Breast epithelium (tissue), 4 donors: Measurements from ENCODE around the gene COL26A1. TPM values are rescaled to one million over a fixed set of nuclear protein-coding genes. Genes with fewer than 3 reads are reported as not detected.

Experiments
- DNase-seq, 2 donors: peaks; one replicate each; pipeline ENCODE4 v3.0.0-alpha.2; 2019; ENCODE audit warnings: low spot score in 2 of 2
- H3K27ac ChIP-seq, 2 donors: fragments of 200-600 bp; sonication (generic) in 1 of 2; one replicate each; pipeline ENCODE4 v1.5.1; 2016 to 2019; ENCODE audit warnings: mild to moderate bottlenecking in 1 of 2
- H3K27me3 ChIP-seq, 2 donors: fragments of 200-600 bp; sonication (generic) in 1 of 2; one replicate each; pipeline versions ENCODE4 v1.5.1 to v1.6.0; 2017 to 2019; ENCODE audit warnings: control low read depth in 1 of 2, mild to moderate bottlenecking in 1 of 2
- H3K36me3 ChIP-seq: fragments of 200-600 bp; one replicate; pipeline ENCODE4 v1.5.1; 2019
- H3K4me1 ChIP-seq, 2 donors: fragments of 200-600 bp; sonication (generic); one replicate each; pipeline ENCODE4 v1.5.1; 2016 to 2019; ENCODE audit warnings: control low read depth in 1 of 2
- H3K4me3 ChIP-seq, 3 donors: fragments of 200-600 bp; sonication (generic); 1 replicate in 2 of 3; 2 replicates in 1 of 3; pipeline ENCODE4 v1.5.1; 2016 to 2019; ENCODE audit warnings: mild to moderate bottlenecking in 3 of 3, moderate library complexity in 2 of 3
- H3K9me3 ChIP-seq, 2 donors: fragments of 200-600 bp; sonication (generic) in 1 of 2; one replicate each; pipeline ENCODE4 v1.5.1; 2016 to 2019; ENCODE audit warnings: control low read depth in 1 of 2
- CTCF ChIP-seq, 3 donors: fragments of 450-650 bp; IDR thresholded peaks; one replicate each; pipeline ENCODE4 v1.5.1; 2016 to 2017; ENCODE audit warnings: antibody characterized with exemption in 3 of 3, mild to moderate bottlenecking in 3 of 3, moderate library complexity in 3 of 3
- POLR2A ChIP-seq: fragments of 450-650 bp; IDR thresholded peaks from one replicate; pipeline ENCODE4 v1.6.1; 2016; ENCODE audit warnings: antibody characterized with exemption, mild to moderate bottlenecking, moderate library complexity
- POLR2AphosphoS5 ChIP-seq, 3 donors: sonication (generic); formaldehyde crosslinking; IDR thresholded peaks; one replicate each; pipeline ENCODE4 v1.6.1; 2017; ENCODE audit warnings: antibody characterized with exemption in 3 of 3
- intact Hi-C: fragments of 100-400 bp; cut with DNase I; formaldehyde crosslinking; loops from one replicate; pipeline ENCODE4 v1.15.1; 2023; ENCODE audit warnings: low total_unique reads
- total RNA-seq, 3 donors: library from RNA; depleted of rRNA; stranded (reverse); fragments of >200 nt; gene quantifications; one replicate each; pipeline ENCODE4 v1.1.0, GENCODE V29; 2016

Gene COL26A1
- total RNA-seq, 3 donors from 2014 or later, result not detected

DNA sequence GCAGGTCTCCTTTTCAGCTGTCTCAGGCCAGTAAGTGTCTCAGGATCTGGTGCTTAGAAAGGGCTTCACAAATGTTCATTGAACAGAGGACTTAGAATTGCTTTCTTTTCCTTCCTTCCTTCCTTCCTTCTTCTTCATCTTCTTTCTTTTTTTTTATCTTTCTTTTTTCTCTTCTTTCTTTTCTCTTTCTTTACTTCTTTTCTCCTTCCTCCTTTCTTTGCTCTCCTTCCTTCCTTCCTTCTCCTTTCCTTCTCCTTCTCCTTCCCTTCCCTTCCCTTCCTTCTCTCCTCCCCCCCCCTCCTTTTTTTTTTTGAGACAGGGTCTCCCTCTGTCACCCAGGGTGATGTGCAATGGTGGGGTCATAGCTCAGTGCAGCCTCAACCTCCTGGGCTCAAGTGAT, 34.6 kb downstream of the COL26A1 start:
- H3K36me3 ChIP-seq, result no peaks in the 10 kb centered on the region
- H3K27me3 ChIP-seq, result peaks cover 0 to 3% of the 10 kb centered on the region in 2 donors
- H3K9me3 ChIP-seq, result no peaks in the 10 kb centered on the region
- intact Hi-C loops, result no loop called here
- DNase-seq, result no peak
- no peak overlapping the region for H3K4me3 ChIP-seq
- H3K4me1 ChIP-seq, result no peaks in the 10 kb centered on the region
- TF ChIP-seq CTCF (IDR thresholded peaks at IDR 0.05) (no peak), POLR2AphosphoS5 (IDR thresholded peaks at IDR 0.05) (no peak), POLR2A (no peak)
- H3K27ac ChIP-seq, result no peak overlapping the region

- no peak overlapping the region for H3K4me3 ChIP-seq
- no peak overlapping the region for H3K27ac ChIP-seq
- peaks cover 0 to 3% of the 10 kb centered on the region in 2 donors for H3K27me3 ChIP-seq
- no peaks in the 10 kb centered on the region for H3K9me3 ChIP-seq
- intact Hi-C loops, result no loop called here
- no peaks in the 10 kb centered on the region for H3K4me1 ChIP-seq
- H3K36me3 ChIP-seq, result no peaks in the 10 kb centered on the region
- no peak for DNase-seq
- TF ChIP-seq POLR2A, result no peak
- no peak for TF ChIP-seq POLR2AphosphoS5 (IDR thresholded peaks at IDR 0.05)
- TF ChIP-seq CTCF (IDR thresholded peaks at IDR 0.05), result no peak
Measured at GRCh38 chr7:101397770-101398324, 35.2 kb downstream of the COL26A1 start.

GRCh38 chr7:101398396-101399289, 36.0 kb downstream of the COL26A1 start:
- TF ChIP-seq CTCF (IDR thresholded peaks at IDR 0.05), result no peak
- no peak for TF ChIP-seq POLR2A
- no peak for TF ChIP-seq POLR2AphosphoS5 (IDR thresholded peaks at IDR 0.05)

GRCh38 chr7:101399759-101400158, 37.1 kb downstream of the COL26A1 start:
- Histone ChIP-seq H3K4me3 (no peak overlapping the region), H3K27me3 (peaks cover 0 to 3% of the 10 kb centered on the region in 2 donors), H3K27ac (no peak overlapping the region), H3K36me3 (no peaks in the 10 kb centered on the region), H3K9me3 (no peaks in the 10 kb centered on the region), H3K4me1 (no peaks in the 10 kb centered on the region)
- no peak for DNase-seq
- intact Hi-C loops, result no loop called here
- TF ChIP-seq POLR2A (no peak), CTCF (IDR thresholded peaks at IDR 0.05) (no peak), POLR2AphosphoS5 (IDR thresholded peaks at IDR 0.05) (no peak)

More at GRCh38 chr7:101398396-101399289, 36.0 kb downstream of the COL26A1 start:
- H3K4me3 ChIP-seq, result no peak overlapping the region
- no peak overlapping the region for H3K27ac ChIP-seq
- no peaks in the 10 kb centered on the region for H3K36me3 ChIP-seq
- no peaks in the 10 kb centered on the region for H3K4me1 ChIP-seq
- DNase-seq, result no peak
- H3K9me3 ChIP-seq, result no peaks in the 10 kb centered on the region
- intact Hi-C loops, result no loop called here
- peaks cover 0 to 3% of the 10 kb centered on the region in 2 donors for H3K27me3 ChIP-seq

- H3K36me3 ChIP-seq, result no peaks in the 10 kb centered on the region
- H3K4me1 ChIP-seq, result no peaks in the 10 kb centered on the region
- no peak overlapping the region for H3K27ac ChIP-seq
- peaks cover 0 to 3% of the 10 kb centered on the region in 2 donors for H3K27me3 ChIP-seq
- TF ChIP-seq POLR2AphosphoS5 (IDR thresholded peaks at IDR 0.05), result no peak
- TF ChIP-seq POLR2A, result no peak
- TF ChIP-seq CTCF (IDR thresholded peaks at IDR 0.05), result no peak
- no peak overlapping the region for H3K4me3 ChIP-seq
- no peaks in the 10 kb centered on the region for H3K9me3 ChIP-seq
- no peak for DNase-seq
- intact Hi-C loops, result no loop called here
Measured at GRCh38 chr7:101400751-101401150, 38.1 kb downstream of the COL26A1 start.
